GM12892 (cell line): ENCODE measurements around the gene KCNT1.

ENCODE experiments used
- DNase-seq: peaks from one replicate; pipeline ENCODE4 v3.0.0; 2011; ENCODE audit not compliant: insufficient read length
- FAIRE-seq: peaks from 2 replicates; lab custom pipeline; 2011; peaks lifted over from hg19 to GRCh38; lab: Jason Lieb, UNC
- POLR2A ChIP-seq: IDR thresholded peaks from 2 replicates; pipeline ENCODE4 v1.6.1; 2011; ENCODE audit warnings: low read depth, low read length, control low read depth
- POLR2AphosphoS5 ChIP-seq: IDR thresholded peaks from 2 replicates; pipeline ENCODE4 v1.6.1; 2011; ENCODE audit warnings: low read depth, low read length, control low read depth
- TAF1 ChIP-seq: IDR thresholded peaks from 2 replicates; pipeline ENCODE4 v1.6.1; 2011; ENCODE audit warnings: low read depth, mild to moderate bottlenecking, control low read depth, low read length, borderline replicate concordance

KCNT1 gene

GRCh38 chr9:135802876-135803419 is 101.0 kb downstream of the KCNT1 start:
- TF ChIP-seq TAF1 (no peak), POLR2AphosphoS5 (no peak), POLR2A (no peak)
- DNase-seq: no peak
- no peak for FAIRE-seq

DNA sequence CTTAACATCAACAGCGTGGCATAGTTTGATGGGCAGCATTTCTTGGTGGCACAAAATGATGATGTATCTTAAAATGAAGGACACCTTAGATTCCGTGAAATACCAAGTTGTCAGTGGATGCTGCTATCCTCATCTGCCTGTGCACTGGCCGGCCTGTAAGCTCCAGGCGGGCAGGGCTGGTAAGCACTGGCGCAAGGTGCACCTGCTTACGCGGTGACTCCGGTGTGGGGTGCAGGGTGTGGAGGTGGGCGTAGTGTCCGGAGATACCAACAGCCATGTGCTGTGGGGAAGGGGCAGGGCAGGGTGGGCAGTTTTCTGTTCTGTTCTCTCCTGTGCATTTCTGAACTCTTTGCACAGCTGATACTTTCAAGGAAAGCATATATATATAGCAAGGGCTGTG is 101.5 kb downstream of the KCNT1 start:
- FAIRE-seq (no peak), DNase-seq (no peak)
- TF ChIP-seq TAF1 (no peak), POLR2A (no peak), POLR2AphosphoS5 (no peak)

- FAIRE-seq: no peak
- TF ChIP-seq POLR2AphosphoS5: no peak
- TF ChIP-seq TAF1: no peak
- TF ChIP-seq POLR2A: no peak
- DNase-seq: no peak
Observed at GRCh38 chr9:135804581-135805421, 102.8 kb downstream of the KCNT1 start.

GRCh38 chr9:135805422-135806022 is 103.5 kb downstream of the KCNT1 start:
- DNase-seq (no peak), FAIRE-seq (no peak)

GRCh38 chr9:135809166-135809565 is 107.2 kb downstream of the KCNT1 start:
- TF ChIP-seq POLR2AphosphoS5: no peak
- no peak for FAIRE-seq
- DNase-seq: no peak

More at GRCh38 chr9:135805422-135806022, 103.5 kb downstream of the KCNT1 start:
- TF ChIP-seq POLR2AphosphoS5 (no peak), POLR2A (no peak), TAF1 (no peak)

GRCh38 chr9:135810806-135811575 is 109.0 kb downstream of the KCNT1 start:
- FAIRE-seq (no peak), DNase-seq (no peak)
- TF ChIP-seq POLR2AphosphoS5 (no peak), TAF1 (no peak), POLR2A (no peak)

DNA sequence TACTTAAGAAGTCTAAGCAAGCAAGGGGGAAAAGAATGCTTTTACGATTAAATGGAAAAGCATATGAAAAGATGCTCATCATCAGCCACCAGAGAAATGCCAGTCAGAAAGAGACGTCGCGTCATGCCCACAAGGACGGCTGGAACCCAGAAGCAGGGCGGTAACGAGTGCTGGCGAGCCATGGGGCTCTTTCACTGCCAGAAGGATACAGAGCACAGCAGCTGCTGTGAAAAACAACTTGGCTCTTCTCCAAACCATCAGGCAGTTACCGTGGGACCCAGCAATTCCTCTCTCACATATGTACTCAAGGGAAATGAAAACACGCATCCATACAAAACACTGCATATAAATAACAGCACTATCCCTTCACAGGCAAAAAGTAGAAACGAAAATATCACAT is 109.8 kb downstream of the KCNT1 start:
- DNase-seq (no peak), FAIRE-seq (no peak)
- TF ChIP-seq TAF1 (no peak), POLR2AphosphoS5 (no peak), POLR2A (no peak)

- no peak for FAIRE-seq
Observed at GRCh38 chr9:135812961-135813360, 111.0 kb downstream of the KCNT1 start.

GRCh38 chr9:135813671-135814290 is 111.8 kb downstream of the KCNT1 start:
- DNase-seq (no peak), FAIRE-seq (no peak)
- TF ChIP-seq POLR2AphosphoS5 (no peak), TAF1 (no peak), POLR2A (no peak)

More at GRCh38 chr9:135812961-135813360, 111.0 kb downstream of the KCNT1 start:
- DNase-seq: no peak
- TF ChIP-seq POLR2AphosphoS5 (no peak), TAF1 (no peak), POLR2A (no peak)

- no peak for FAIRE-seq
- no peak for DNase-seq
- TF ChIP-seq POLR2AphosphoS5: no peak
- TF ChIP-seq POLR2A: no peak
- no peak for TF ChIP-seq TAF1
Observed at GRCh38 chr9:135814421-135815095, 112.6 kb downstream of the KCNT1 start.
